ENCODE measurements around the gene CD1C.
"Not testable (repeated sequence)": the region's sequence is repeated elsewhere in the genome, so short reads cannot be mapped to it uniquely, and the experiment has no call there.

The CD1C gene

GRCh38 chr1:158329733-158330132 is 40.0 kb downstream of the CD1C start:
- DNase-seq = no peak

GRCh38 chr1:158330391-158331105 is 40.8 kb downstream of the CD1C start:
- DNase-seq = no peak

GRCh38 chr1:158331106-158331425 is 41.3 kb downstream of the CD1C start:
- no peak for DNase-seq

- DNase-seq = no peak
Measured at GRCh38 chr1:158331481-158332150, 41.9 kb downstream of the CD1C start, which contains the start of gene CD1B. TSS of gene CD1B (minus strand) at chr1:158331531. CDS start at chr1:158331423, 108 bp downstream.

GRCh38 chr1:158333405-158334155 is 43.9 kb downstream of the CD1C start:
- no peak for DNase-seq

GRCh38 chr1:158334526-158335212 is 44.9 kb downstream of the CD1C start:
- DNase-seq = no peak

GRCh38 chr1:158335213-158335532 is 45.5 kb downstream of the CD1C start:
- no peak for DNase-seq

GRCh38 chr1:158336413-158336812 is 46.7 kb downstream of the CD1C start:
- not testable (repeated sequence) for DNase-seq

All from NCI-H2081 (cell line).